ENCODE measurements around the gene YIPF4. TPM values are rescaled to one million over a fixed set of nuclear protein-coding genes. Genes with fewer than 3 reads are reported as not detected.

YIPF4 gene
- total and polyA plus RNA-seq, 8 donors, result 7.6 to 42.2 (median 31.2) TPM

- Histone ChIP-seq H3K9me3 (no peaks in the 10 kb centered on the region), H3K27ac (peak overlapping the region; percentile 79 to 91 (median 82)), H3K4me3 (peak overlapping the region; percentile 86 to 92 (median 92)), H3K27me3 (no peaks in the 10 kb centered on the region), H3K36me3 (no peaks in the 10 kb centered on the region), H3K4me1 (no peaks in the 10 kb centered on the region)
- WGBS, 2 donors, result 54 to 56% methylated on average over 5 of the region's 5 CpGs
- intact Hi-C loops (cut with DNase I), result no loop called here
- DNase-seq (no peak), FAIRE-seq (no peak), ATAC-seq (no peak)
- TF ChIP-seq, protein P1, sequence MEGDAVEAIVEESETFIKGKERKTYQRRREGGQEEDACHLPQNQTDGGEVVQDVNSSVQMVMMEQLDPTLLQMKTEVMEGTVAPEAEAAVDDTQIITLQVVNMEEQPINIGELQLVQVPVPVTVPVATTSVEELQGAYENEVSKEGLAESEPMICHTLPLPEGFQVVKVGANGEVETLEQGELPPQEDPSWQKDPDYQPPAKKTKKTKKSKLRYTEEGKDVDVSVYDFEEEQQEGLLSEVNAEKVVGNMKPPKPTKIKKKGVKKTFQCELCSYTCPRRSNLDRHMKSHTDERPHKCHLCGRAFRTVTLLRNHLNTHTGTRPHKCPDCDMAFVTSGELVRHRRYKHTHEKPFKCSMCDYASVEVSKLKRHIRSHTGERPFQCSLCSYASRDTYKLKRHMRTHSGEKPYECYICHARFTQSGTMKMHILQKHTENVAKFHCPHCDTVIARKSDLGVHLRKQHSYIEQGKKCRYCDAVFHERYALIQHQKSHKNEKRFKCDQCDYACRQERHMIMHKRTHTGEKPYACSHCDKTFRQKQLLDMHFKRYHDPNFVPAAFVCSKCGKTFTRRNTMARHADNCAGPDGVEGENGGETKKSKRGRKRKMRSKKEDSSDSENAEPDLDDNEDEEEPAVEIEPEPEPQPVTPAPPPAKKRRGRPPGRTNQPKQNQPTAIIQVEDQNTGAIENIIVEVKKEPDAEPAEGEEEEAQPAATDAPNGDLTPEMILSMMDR (IDR thresholded peaks at IDR 0.05), result no peak
Measured at GRCh38 chr2:32277363-32277673, 386 bp upstream of the YIPF4 start.

- Histone ChIP-seq H3K4me3 (peak overlapping the region; percentile 86 to 92 (median 92)), H3K27ac (peak overlapping the region; percentile 79 to 91 (median 82)), H3K36me3 (peaks cover 0 to 5% (median 0%) of the 10 kb centered on the region in 3 donors), H3K4me1 (no peaks in the 10 kb centered on the region), H3K9me3 (no peaks in the 10 kb centered on the region), H3K27me3 (no peaks in the 10 kb centered on the region)
- DNase-seq (no peak), ATAC-seq (peak in 1 of 4 donors; percentile 38), FAIRE-seq (no peak)
- WGBS, 2 donors, result 3% methylated on average over 6 of the region's 6 CpGs
- intact Hi-C loops (cut with DNase I), result no loop called here
- TF ChIP-seq, protein P1 (IDR thresholded peaks at IDR 0.05), result no peak
Measured at GRCh38 chr2:32278478-32278853, 762 bp downstream of the YIPF4 start.

GRCh38 chr2:32284321-32284720, 6.6 kb downstream of the YIPF4 start:
- DNase-seq (no peak), FAIRE-seq (no peak)
- WGBS, 2 donors, result 82 to 84% methylated on average over 2 of the region's 2 CpGs

DNA sequence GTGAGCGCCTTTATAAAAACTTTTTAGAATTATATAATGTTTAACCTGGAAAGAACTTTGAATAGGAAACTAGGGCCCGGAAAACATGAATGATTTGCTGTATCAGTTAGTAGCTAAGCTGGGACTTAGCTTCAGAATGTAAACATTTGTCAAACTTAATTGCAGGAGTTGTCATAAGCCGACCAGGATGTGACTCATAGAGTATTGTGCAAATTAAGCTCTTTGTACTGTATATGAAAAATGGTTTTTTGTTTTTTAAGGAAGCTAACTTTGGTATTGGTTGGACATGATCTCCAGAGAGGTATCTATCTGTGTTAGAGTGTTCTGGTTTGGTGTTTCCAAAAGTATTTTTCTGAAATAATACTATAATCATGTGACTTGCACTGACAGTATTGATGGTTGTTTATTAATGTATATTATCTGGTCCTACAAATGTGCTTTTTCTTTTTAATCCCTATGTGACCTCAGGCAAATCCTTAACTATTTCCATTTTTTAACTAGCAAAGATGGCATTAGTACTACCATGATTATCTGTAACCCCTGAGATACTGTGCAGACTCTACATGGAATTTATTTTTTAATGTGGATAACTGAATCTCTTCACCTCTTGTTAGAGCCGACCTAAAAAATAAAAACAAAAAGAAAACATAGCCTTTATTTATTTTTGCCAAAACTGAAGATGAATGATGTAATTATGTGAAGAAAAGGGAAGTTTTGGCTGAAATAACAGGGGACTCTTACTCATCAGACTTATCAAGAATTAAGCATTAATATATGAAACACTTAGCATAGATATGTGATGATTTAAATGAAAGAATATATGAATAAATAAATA, 11.7 kb downstream of the YIPF4 start:
- intact Hi-C loops (cut with DNase I), result no loop called here
- peak; percentile 64 to 84 (median 76) for ATAC-seq
- peak overlapping the region in 2 of 4 donors; percentile 12 to 51 for H3K27ac ChIP-seq
- H3K27me3 ChIP-seq, result no peaks in the 10 kb centered on the region
- no peak for DNase-seq
- no peaks in the 10 kb centered on the region for H3K9me3 ChIP-seq
- peak; percentile 68 for FAIRE-seq
- peaks cover 0 to 6% (median 0%) of the 10 kb centered on the region in 3 donors for H3K36me3 ChIP-seq
- H3K4me1 ChIP-seq, result peaks cover 16 to 40% (median 31%) of the 10 kb centered on the region in 3 donors
- TF ChIP-seq, protein P1 (IDR thresholded peaks at IDR 0.05), result no peak
- no peak overlapping the region for H3K4me3 ChIP-seq
- 22% methylated on average over 4 of the region's 4 CpGs for WGBS, 2 donors

More at GRCh38 chr2:32284321-32284720, 6.6 kb downstream of the YIPF4 start:
- peaks cover 4 to 21% (median 16%) of the 10 kb centered on the region in 3 donors for H3K4me1 ChIP-seq
- H3K36me3 ChIP-seq, result peaks cover 0 to 5% (median 0%) of the 10 kb centered on the region in 3 donors
- no peak overlapping the region for H3K4me3 ChIP-seq
- intact Hi-C loops (cut with DNase I), result no loop called here
- TF ChIP-seq, protein P1 (IDR thresholded peaks at IDR 0.05), result no peak
- H3K27ac ChIP-seq, result no peak overlapping the region
- no peaks in the 10 kb centered on the region for H3K27me3 ChIP-seq
- no peaks in the 10 kb centered on the region for H3K9me3 ChIP-seq
- peak in 2 of 4 donors; percentile 24 to 36 for ATAC-seq

DNA sequence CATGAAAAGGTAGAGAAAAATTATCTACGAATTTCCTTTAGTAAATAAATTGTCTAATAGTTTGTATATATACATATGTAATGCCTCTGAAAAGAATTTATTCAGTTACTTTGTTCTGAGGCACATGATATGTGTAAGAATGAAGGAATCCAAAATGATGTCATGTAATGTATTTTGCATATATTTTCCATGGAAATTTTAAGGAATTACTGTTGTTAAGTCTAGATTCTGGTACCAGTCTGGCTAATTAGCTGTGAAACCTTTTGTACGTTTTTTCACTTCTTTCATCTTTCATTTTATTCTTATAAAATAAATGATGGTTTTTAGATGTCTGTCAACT, 12.3 kb downstream of the YIPF4 start:
- no peak overlapping the region for H3K4me3 ChIP-seq
- ATAC-seq (no peak), FAIRE-seq (no peak), DNase-seq (no peak)
- H3K27me3 ChIP-seq, result no peaks in the 10 kb centered on the region
- 58 to 71% methylated on average over 2 of the region's 2 CpGs for WGBS, 2 donors
- H3K9me3 ChIP-seq, result no peaks in the 10 kb centered on the region
- H3K4me1 ChIP-seq, result peaks cover 16 to 40% (median 31%) of the 10 kb centered on the region in 3 donors
- intact Hi-C loops (cut with DNase I), result no loop called here
- peaks cover 0 to 6% (median 0%) of the 10 kb centered on the region in 3 donors for H3K36me3 ChIP-seq
- peak overlapping the region in 1 of 4 donors; percentile 12 for H3K27ac ChIP-seq
- TF ChIP-seq, protein P1 (IDR thresholded peaks at IDR 0.05), result no peak

Data from pancreas (tissue), 10 donors.